ENCODE results near the gene SLC24A1.

SLC24A1 gene

DNA sequence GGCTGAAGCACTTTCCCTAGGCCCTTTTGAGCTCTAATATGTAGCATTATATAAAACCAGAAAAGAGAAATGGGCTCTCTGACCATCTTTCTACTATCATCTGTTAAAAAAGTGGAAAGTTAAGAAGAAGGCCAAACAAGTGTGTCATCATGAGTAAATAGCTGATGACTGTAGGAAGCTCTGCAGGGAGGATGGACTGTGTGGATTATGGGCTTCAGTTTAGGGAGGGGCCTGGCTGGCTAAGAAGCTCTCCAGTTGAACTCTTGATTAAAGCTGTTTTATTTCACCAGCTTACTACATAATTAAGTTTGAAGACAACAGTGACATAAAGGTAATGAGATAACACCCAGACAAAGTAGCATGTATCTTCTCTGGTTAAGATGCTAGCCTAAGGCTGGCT, 41.5 kb upstream of the SLC24A1 start:
- in situ Hi-C loops (cut with MboI; ENCODE audit: low sequenced_read_pairs, unreplicated experiment): no loop called here
- DNase-seq (ENCODE audit: low spot score): no peak
- TF ChIP-seq, protein P1, sequence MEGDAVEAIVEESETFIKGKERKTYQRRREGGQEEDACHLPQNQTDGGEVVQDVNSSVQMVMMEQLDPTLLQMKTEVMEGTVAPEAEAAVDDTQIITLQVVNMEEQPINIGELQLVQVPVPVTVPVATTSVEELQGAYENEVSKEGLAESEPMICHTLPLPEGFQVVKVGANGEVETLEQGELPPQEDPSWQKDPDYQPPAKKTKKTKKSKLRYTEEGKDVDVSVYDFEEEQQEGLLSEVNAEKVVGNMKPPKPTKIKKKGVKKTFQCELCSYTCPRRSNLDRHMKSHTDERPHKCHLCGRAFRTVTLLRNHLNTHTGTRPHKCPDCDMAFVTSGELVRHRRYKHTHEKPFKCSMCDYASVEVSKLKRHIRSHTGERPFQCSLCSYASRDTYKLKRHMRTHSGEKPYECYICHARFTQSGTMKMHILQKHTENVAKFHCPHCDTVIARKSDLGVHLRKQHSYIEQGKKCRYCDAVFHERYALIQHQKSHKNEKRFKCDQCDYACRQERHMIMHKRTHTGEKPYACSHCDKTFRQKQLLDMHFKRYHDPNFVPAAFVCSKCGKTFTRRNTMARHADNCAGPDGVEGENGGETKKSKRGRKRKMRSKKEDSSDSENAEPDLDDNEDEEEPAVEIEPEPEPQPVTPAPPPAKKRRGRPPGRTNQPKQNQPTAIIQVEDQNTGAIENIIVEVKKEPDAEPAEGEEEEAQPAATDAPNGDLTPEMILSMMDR (IDR thresholded peaks at IDR 0.05; ENCODE audit: borderline replicate concordance, control extremely low read depth, extremely low read depth, insufficient read depth, missing control alignments): no peak

DNA sequence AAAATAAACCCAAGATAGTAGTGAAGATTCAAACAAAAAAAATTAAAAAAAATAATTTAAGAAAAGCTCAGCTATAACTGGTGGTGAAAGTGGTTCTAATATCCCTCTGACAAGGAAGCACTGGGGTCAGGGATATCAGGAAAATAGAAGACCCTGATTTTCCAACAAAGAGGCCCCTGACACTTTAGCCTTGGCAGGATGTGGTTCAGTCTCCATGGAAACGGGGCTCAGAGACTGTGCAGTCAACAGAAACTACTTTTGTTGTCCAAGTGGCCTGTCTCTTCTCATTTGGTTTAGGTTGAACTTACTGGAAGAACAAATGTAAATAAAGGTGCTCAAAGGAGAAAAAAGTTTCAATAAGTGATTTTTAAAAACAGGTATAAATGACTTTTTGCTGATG, 38.0 kb upstream of the SLC24A1 start:
- in situ Hi-C loops (cut with MboI; ENCODE audit: low sequenced_read_pairs, unreplicated experiment): no loop called here
- TF ChIP-seq, protein P1 (IDR thresholded peaks at IDR 0.05; ENCODE audit: borderline replicate concordance, control extremely low read depth, extremely low read depth, insufficient read depth, missing control alignments): no peak
- DNase-seq (ENCODE audit: low spot score): peak; percentile 55

DNA sequence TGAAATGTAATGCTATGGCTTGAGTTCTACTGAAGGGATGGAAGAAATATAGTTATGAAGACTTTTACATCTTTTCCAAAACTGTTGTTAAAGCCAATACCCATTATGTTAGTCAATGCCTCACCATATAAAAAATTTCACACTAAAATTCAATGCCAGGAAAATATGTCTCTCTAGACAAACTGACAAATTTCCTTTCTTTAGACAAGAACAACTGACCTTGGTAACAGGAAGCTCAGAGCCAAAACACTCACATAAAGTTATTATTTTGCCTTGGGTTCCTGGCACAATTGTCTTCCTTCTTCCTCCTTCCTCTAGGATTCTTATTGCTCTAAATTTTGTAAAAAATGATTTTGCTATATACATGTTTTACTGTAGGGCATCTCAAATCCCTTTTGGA, 37.5 kb upstream of the SLC24A1 start:
- in situ Hi-C loops (cut with MboI; ENCODE audit: low sequenced_read_pairs, unreplicated experiment): no loop called here
- DNase-seq (ENCODE audit: low spot score): no peak
- TF ChIP-seq, protein P1 (IDR thresholded peaks at IDR 0.05; ENCODE audit: borderline replicate concordance, control extremely low read depth, extremely low read depth, insufficient read depth, missing control alignments): no peak

DNA sequence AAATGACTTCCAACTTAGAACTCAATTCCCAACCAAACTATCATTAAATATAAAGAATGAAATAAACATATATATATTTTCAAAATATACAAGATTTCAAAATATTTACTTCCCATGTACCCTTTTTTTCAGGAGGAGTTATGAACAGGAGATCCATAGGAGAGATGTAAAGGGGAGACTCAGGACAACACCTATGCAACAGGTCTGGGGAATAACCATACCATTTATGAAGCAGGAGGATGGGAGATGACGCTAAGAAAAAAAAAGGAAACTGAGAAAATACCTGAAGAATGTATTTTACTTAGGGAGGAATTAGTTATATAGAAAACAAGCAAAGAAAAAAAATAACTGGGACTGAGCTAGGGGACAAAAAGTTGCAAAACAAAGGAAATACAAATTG, 34.6 kb upstream of the SLC24A1 start:
- in situ Hi-C loops (cut with MboI; ENCODE audit: low sequenced_read_pairs, unreplicated experiment): no loop called here
- no peak for DNase-seq (ENCODE audit: low spot score)
- TF ChIP-seq, protein P1 (IDR thresholded peaks at IDR 0.05; ENCODE audit: borderline replicate concordance, control extremely low read depth, extremely low read depth, insufficient read depth, missing control alignments): no peak

DNA sequence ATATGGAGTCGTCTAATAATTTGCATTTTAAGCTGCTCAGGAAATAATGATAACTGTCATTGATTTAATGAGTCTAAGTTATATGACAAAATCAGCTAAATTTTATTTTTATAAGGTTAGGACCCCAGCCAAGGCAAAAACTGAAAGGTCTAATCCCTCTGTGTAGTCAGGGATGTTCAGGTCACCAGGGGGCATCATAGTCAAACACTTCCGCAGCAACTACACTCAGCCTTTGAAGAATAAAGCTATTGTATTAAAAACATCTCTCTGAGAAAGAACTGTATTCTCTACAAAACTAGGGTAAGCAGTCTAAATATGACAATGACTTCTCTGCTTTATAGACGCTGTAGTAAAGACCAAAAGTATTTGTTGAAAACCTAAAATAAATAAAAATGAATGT, 25.8 kb upstream of the SLC24A1 start:
- in situ Hi-C loops (cut with MboI; ENCODE audit: low sequenced_read_pairs, unreplicated experiment): no loop called here
- no peak for DNase-seq (ENCODE audit: low spot score)
- TF ChIP-seq, protein P1 (IDR thresholded peaks at IDR 0.05; ENCODE audit: borderline replicate concordance, control extremely low read depth, extremely low read depth, insufficient read depth, missing control alignments): no peak

DNA sequence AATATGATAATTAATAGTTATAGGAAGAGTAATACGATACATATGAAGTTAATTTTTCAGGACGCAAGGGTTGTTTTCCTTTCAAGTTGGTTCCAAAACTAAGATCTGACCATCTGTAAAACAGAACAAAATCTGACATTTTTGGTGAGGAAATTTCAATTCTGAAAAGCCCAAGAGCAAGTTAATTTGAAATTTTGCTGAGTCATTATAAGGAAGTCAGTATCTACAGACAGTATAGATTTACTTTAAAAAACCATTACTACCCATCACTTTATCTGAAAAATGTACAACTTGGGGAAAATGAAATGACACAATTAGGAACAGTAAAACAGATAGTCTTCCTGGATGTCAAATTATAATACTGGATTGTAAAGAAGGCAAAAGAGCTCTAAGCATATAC, 23.3 kb upstream of the SLC24A1 start:
- in situ Hi-C loops (cut with MboI; ENCODE audit: low sequenced_read_pairs, unreplicated experiment): no loop called here
- DNase-seq (ENCODE audit: low spot score): no peak
- TF ChIP-seq, protein P1 (IDR thresholded peaks at IDR 0.05; ENCODE audit: borderline replicate concordance, control extremely low read depth, extremely low read depth, insufficient read depth, missing control alignments): no peak

DNA sequence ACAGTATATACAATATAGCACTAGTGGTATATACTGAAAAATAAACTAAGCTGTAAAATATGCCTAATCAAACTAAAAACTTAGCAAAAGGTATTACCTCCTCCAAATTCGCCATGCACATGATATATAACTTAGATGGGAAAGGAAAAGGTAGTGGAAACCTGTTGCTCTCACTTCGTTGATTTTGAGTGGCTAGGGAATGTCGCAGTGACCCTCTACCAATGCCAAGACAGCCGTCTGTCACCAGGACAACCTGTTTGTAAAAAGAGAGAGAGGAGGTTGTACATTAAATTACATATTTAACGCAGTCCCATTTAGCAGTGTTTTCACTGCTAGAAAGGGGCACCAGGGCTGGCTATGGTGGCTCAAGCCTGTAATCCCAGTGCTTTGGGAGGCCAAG, 22.1 kb upstream of the SLC24A1 start:
- no peak for DNase-seq (ENCODE audit: low spot score)
- TF ChIP-seq, protein P1 (IDR thresholded peaks at IDR 0.05; ENCODE audit: borderline replicate concordance, control extremely low read depth, extremely low read depth, insufficient read depth, missing control alignments): no peak
- in situ Hi-C loops (cut with MboI; ENCODE audit: low sequenced_read_pairs, unreplicated experiment): no loop called here
